ENCODE results near the gene GNAI1. TPM values are rescaled to one million over a fixed set of nuclear protein-coding genes. Genes with fewer than 3 reads are reported as not detected.

The GNAI1 gene
- total and polyA plus RNA-seq, 4 donors: 8.9 to 38.7 (median 20.9) TPM

GRCh38 chr7:80243425-80243824, 108.8 kb downstream of the GNAI1 start (continued):
- no peak for TF ChIP-seq CTCF (IDR thresholded peaks at IDR 0.05; ENCODE audit: low read depth, low read length, missing input control)

DNA sequence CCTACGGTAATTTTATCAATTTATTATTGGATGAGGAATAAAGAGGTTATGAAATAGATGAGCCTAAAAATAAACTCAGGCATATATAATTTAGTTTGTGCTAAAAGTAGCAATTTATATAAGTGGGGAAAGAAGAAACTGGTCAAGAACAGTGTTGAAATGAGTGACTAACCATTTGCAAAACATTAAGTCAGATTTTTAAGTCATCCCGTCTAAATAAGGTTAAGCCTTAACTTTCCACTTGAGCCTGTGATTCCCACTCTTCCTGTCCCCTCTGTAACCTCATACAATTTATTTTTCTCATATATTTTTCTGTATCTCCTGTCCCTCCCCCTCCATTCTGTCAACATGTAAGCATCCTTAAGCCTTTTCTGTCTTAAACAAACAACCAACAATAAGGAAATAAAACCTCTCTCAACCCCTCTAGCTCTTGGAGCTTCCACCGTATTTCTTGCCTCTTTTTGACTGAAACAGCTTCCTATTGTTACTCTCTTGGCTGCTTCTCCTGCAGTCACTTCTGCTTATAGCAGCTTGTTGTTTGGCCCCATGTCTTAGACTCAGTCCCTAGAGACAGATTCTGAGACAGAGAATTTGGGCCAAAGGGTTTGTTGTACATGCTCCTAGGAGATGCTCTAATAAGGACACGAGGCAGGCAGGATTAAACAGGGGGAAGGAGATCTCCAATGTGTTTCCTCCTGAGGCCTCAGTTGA, 109.7 kb downstream of the GNAI1 start:
- Histone ChIP-seq H3K9ac (ENCODE audit: low read depth in 1 of 2, low read length in 2 of 2) (no peak overlapping the region), H3K9me3 (ENCODE audit: control insufficient read depth in 4 of 4, low read length in 3 of 4) (no peaks in the 10 kb centered on the region), H3K36me3 (ENCODE audit: control insufficient read depth in 4 of 4, insufficient read depth in 3 of 4, low read depth in 1 of 4, low read length in 3 of 4) (no peaks in the 10 kb centered on the region), H3K27ac (ENCODE audit: low read depth in 1 of 2, low read length in 2 of 2) (no peak overlapping the region), H3K4me3 (ENCODE audit: low read depth in 1 of 3, low read length in 3 of 3) (no peak overlapping the region), H3K4me1 (ENCODE audit: control insufficient read depth in 4 of 4, insufficient read depth in 4 of 4, low read length in 3 of 4) (no peaks in the 10 kb centered on the region), H3K27me3 (ENCODE audit: control insufficient read depth in 4 of 4, insufficient read depth in 4 of 4, low read length in 3 of 4) (no peaks in the 10 kb centered on the region)
- 80% methylated on average over 4 of the region's 4 CpGs for WGBS
- no peak for TF ChIP-seq GABPA (IDR thresholded peaks at IDR 0.05 in 1 of 2, conservative IDR thresholded peaks at IDR 0.05 in 1 of 2)
- no peak for DNase-seq (ENCODE audit: low spot score)

DNA sequence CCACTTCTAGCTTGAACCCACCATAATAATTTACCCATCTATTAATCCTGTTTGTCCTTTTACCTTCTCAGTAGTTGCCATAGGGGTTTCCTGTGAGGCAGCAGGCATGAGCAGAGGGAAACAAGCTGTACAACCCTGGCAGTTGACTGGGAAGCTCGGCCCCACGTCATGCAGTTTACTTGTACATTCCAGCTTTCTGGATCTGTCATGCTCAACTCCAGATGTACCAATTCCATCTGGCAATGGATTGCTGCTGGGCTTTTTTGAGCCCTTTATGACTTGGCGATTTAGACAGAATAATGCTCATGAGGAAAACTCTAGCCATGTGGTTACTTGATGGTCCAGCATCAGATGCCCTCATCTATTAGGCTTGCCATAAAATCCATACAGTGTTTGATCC, 112.5 kb downstream of the GNAI1 start:
- WGBS: 93% methylated on average over 3 of the region's 3 CpGs
- H3K9ac ChIP-seq (ENCODE audit: low read depth in 1 of 2, low read length in 2 of 2): no peak overlapping the region
- no peaks in the 10 kb centered on the region for H3K4me1 ChIP-seq (ENCODE audit: control insufficient read depth in 4 of 4, insufficient read depth in 4 of 4, low read length in 3 of 4)
- H3K27ac ChIP-seq (ENCODE audit: low read depth in 1 of 2, low read length in 2 of 2): no peak overlapping the region
- no peak for DNase-seq (ENCODE audit: low spot score)
- H3K4me3 ChIP-seq (ENCODE audit: low read depth in 1 of 3, low read length in 3 of 3): no peak overlapping the region
- no peak for TF ChIP-seq YY1 (IDR thresholded peaks at IDR 0.05)
- no peaks in the 10 kb centered on the region for H3K36me3 ChIP-seq (ENCODE audit: control insufficient read depth in 4 of 4, insufficient read depth in 3 of 4, low read depth in 1 of 4, low read length in 3 of 4)
- H3K27me3 ChIP-seq (ENCODE audit: control insufficient read depth in 4 of 4, insufficient read depth in 4 of 4, low read length in 3 of 4): no peaks in the 10 kb centered on the region
- H3K9me3 ChIP-seq (ENCODE audit: control insufficient read depth in 4 of 4, low read length in 3 of 4): no peaks in the 10 kb centered on the region

GRCh38 chr7:80247891-80248290, 113.3 kb downstream of the GNAI1 start:
- no peaks in the 10 kb centered on the region for H3K27me3 ChIP-seq (ENCODE audit: control insufficient read depth in 4 of 4, insufficient read depth in 4 of 4, low read length in 3 of 4)
- H3K9ac ChIP-seq (ENCODE audit: low read depth in 1 of 2, low read length in 2 of 2): no peak overlapping the region
- H3K9me3 ChIP-seq (ENCODE audit: control insufficient read depth in 4 of 4, low read length in 3 of 4): no peaks in the 10 kb centered on the region
- no peak overlapping the region for H3K4me3 ChIP-seq (ENCODE audit: low read depth in 1 of 3, low read length in 3 of 3)
- TF ChIP-seq GABPA (IDR thresholded peaks at IDR 0.05 in 1 of 2, conservative IDR thresholded peaks at IDR 0.05 in 1 of 2) (no peak), FOXA1 (IDR thresholded peaks at IDR 0.05) (no peak)
- H3K36me3 ChIP-seq (ENCODE audit: control insufficient read depth in 4 of 4, insufficient read depth in 3 of 4, low read depth in 1 of 4, low read length in 3 of 4): no peaks in the 10 kb centered on the region
- H3K4me1 ChIP-seq (ENCODE audit: control insufficient read depth in 4 of 4, insufficient read depth in 4 of 4, low read length in 3 of 4): no peaks in the 10 kb centered on the region
- WGBS: 93% methylated on average over 4 of the region's 4 CpGs
- no peak overlapping the region for H3K27ac ChIP-seq (ENCODE audit: low read depth in 1 of 2, low read length in 2 of 2)
- no peak for DNase-seq (ENCODE audit: low spot score)

DNA sequence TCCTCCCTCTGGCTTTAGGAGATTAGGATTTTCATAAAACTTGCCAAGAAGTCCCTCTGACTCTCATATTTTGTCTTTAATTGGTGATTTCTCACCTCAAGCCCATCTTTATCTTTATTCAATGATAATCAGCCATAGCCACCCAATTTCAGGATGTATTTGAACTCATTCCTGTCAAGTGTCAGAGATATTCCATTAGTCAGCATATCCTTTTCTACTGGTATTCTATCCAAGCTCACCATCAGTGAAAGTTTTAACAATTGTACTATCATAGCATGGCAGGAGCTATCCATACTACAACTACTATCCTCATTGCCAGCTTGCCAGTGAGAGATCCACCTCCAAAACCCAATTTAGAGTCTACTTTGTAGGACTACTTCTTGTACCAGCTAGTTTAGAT, 114.6 kb downstream of the GNAI1 start:
- H3K27ac ChIP-seq (ENCODE audit: low read depth in 1 of 2, low read length in 2 of 2): no peak overlapping the region
- TF ChIP-seq EGR1 (IDR thresholded peaks at IDR 0.05; ENCODE audit: low read depth in 2 of 2) (no peak), HNF4A (conservative IDR thresholded peaks at IDR 0.05) (no peak), GABPA (IDR thresholded peaks at IDR 0.05 in 1 of 2, conservative IDR thresholded peaks at IDR 0.05 in 1 of 2) (no peak), FOXA1 (IDR thresholded peaks at IDR 0.05) (no peak), SP1 (IDR thresholded peaks at IDR 0.05) (no peak), MAX (IDR thresholded peaks at IDR 0.05) (no peak), RAD21 (IDR thresholded peaks at IDR 0.05) (no peak)
- no peaks in the 10 kb centered on the region for H3K4me1 ChIP-seq (ENCODE audit: control insufficient read depth in 4 of 4, insufficient read depth in 4 of 4, low read length in 3 of 4)
- no peak overlapping the region for H3K4me3 ChIP-seq (ENCODE audit: low read depth in 1 of 3, low read length in 3 of 3)
- H3K27me3 ChIP-seq (ENCODE audit: control insufficient read depth in 4 of 4, insufficient read depth in 4 of 4, low read length in 3 of 4): no peaks in the 10 kb centered on the region
- H3K9me3 ChIP-seq (ENCODE audit: control insufficient read depth in 4 of 4, low read length in 3 of 4): no peaks in the 10 kb centered on the region
- H3K9ac ChIP-seq (ENCODE audit: low read depth in 1 of 2, low read length in 2 of 2): no peak overlapping the region
- DNase-seq (ENCODE audit: low spot score): no peak
- H3K36me3 ChIP-seq (ENCODE audit: control insufficient read depth in 4 of 4, insufficient read depth in 3 of 4, low read depth in 1 of 4, low read length in 3 of 4): no peaks in the 10 kb centered on the region
